H1 (cell line): Measurements from ENCODE around the gene PYGB. TPM values are rescaled to one million over a fixed set of nuclear protein-coding genes. Genes with fewer than 3 reads are reported as not detected.

Experiments
- CTCF ChIA-PET: fragments of 300-600 bp; sonication (Branson Sonifier 250); formaldehyde crosslinking; loops from one replicate; lab custom pipeline; 2021; ENCODE audit not compliant: partially characterized antibody; lab: Charles Lee
- POLR2A ChIA-PET: fragments of 300-600 bp; sonication (Branson Sonifier 250); formaldehyde crosslinking; loops from one replicate; lab custom pipeline; 2021; ENCODE audit warnings: inconsistent platforms; ENCODE audit not compliant: partially characterized antibody; lab: Charles Lee
- DNase-seq, 2 experiments: peaks; one replicate each; pipeline versions ENCODE4 v3.0.0 to v3.0.0-alpha.2; 2010 to 2022; ENCODE audit warnings: low spot score in 2 of 2, low read depth in 1 of 2, mixed read lengths in 1 of 2
- FAIRE-seq: peaks from 2 replicates; lab custom pipeline; 2011; peaks lifted over from hg19 to GRCh38; lab: Jason Lieb, UNC
- H2AFZ ChIP-seq: 2 replicates; pipeline ENCODE4 v1.8.1; 2012; ENCODE audit warnings: low read length, inconsistent platforms
- H2AK5ac ChIP-seq: 2 replicates; pipeline ENCODE4 v1.6.1; 2013; ENCODE audit warnings: low read depth, low read length
- H2BK120ac ChIP-seq: replicated peaks from 2 replicates; pipeline ENCODE3; 2013; ENCODE audit warnings: low read depth, low read length, inconsistent platforms
- H2BK12ac ChIP-seq: 2 replicates; pipeline ENCODE4 v1.6.1; 2013; ENCODE audit warnings: low read depth, low read length
- H2BK15ac ChIP-seq: 2 replicates; pipeline ENCODE4 v1.6.1; 2013; ENCODE audit warnings: low read length
- H2BK20ac ChIP-seq: 2 replicates; pipeline ENCODE4 v1.6.1; 2013; ENCODE audit warnings: low read length
- H2BK5ac ChIP-seq: 2 replicates; pipeline ENCODE4 v1.6.1; 2013; ENCODE audit warnings: low read depth, low read length
- H3K14ac ChIP-seq: 2 replicates; pipeline ENCODE4 v1.6.1; 2013; ENCODE audit warnings: inconsistent platforms; ENCODE audit not compliant: insufficient read length
- H3K18ac ChIP-seq: 2 replicates; pipeline ENCODE4 v1.6.1; 2013; ENCODE audit warnings: low read length; ENCODE audit errors: extremely low read depth
- H3K23ac ChIP-seq: 2 replicates; pipeline ENCODE4 v1.6.1; 2013; ENCODE audit warnings: inconsistent platforms; ENCODE audit not compliant: insufficient read length
- H3K23me2 ChIP-seq: 2 replicates; pipeline ENCODE4 v1.6.1; 2013; ENCODE audit warnings: low read depth, low read length
- H3K27ac ChIP-seq: 2 replicates; pipeline ENCODE4 v1.6.1; 2011; ENCODE audit warnings: low read depth, low read length, inconsistent platforms
- H3K27me3 ChIP-seq, 4 experiments: replicated peaks in 1 of 4; 1 replicate in 1 of 4; 2 replicates in 3 of 4; pipeline versions ENCODE4 v1.6.1 to v1.8.1; 2011 to 2013; ENCODE audit warnings: low read length in 3 of 4, mild to moderate bottlenecking in 3 of 4, inconsistent platforms in 2 of 4, mixed read lengths in 2 of 4, moderate library complexity in 1 of 4; ENCODE audit not compliant: control insufficient read depth in 3 of 4, insufficient read depth in 3 of 4; ENCODE audit errors: extremely low read depth in 1 of 4
- H3K36me3 ChIP-seq, 4 experiments: 2 replicates each; pipeline versions ENCODE4 v1.6.1 to v1.8.1; 2011 to 2013; ENCODE audit warnings: mild to moderate bottlenecking in 4 of 4, low read length in 3 of 4, moderate library complexity in 2 of 4, control low read depth in 1 of 4, inconsistent platforms in 1 of 4; ENCODE audit not compliant: insufficient read depth in 4 of 4, control insufficient read depth in 2 of 4
- H3K4ac ChIP-seq: replicated peaks from 2 replicates; pipeline ENCODE3; 2013; ENCODE audit warnings: low read length, low read depth, mixed read lengths, inconsistent platforms; ENCODE audit not compliant: insufficient read length
- H3K4me1 ChIP-seq, 4 experiments: replicated peaks in 1 of 4; 1 replicate in 1 of 4; 2 replicates in 3 of 4; pipeline versions ENCODE4 v1.6.1 to v1.8.1; 2011 to 2013; ENCODE audit warnings: low read length in 3 of 4, inconsistent platforms in 2 of 4, mixed read lengths in 1 of 4; ENCODE audit not compliant: insufficient read depth in 4 of 4, control insufficient read depth in 3 of 4
- H3K4me2 ChIP-seq, 2 experiments: 2 replicates each; pipeline versions ENCODE4 v1.6.1 to v1.8.1; 2011 to 2013; ENCODE audit warnings: low read depth in 2 of 2, low read length in 2 of 2, control low read depth in 1 of 2, inconsistent platforms in 1 of 2, mild to moderate bottlenecking in 1 of 2; ENCODE audit not compliant: insufficient read depth in 1 of 2
- H3K4me3 ChIP-seq, 4 experiments: fragments of 200-600, 300-600 bp in 1 of 4; sonication (generic), shearing (Covaris generic), sonication (Bioruptor Twin) in 1 of 4; 2 replicates each; pipeline versions ENCODE4 v1.5.1 to v1.8.1; 2011 to 2016; ENCODE audit warnings: low read length in 4 of 4, low read depth in 3 of 4, control low read depth in 2 of 4, inconsistent platforms in 2 of 4, mild to moderate bottlenecking in 2 of 4, mixed read lengths in 1 of 4, moderate library complexity in 1 of 4; ENCODE audit not compliant: insufficient read depth in 2 of 4; ENCODE audit errors: extremely low read depth in 1 of 4
- H3K56ac ChIP-seq: replicated peaks from 2 replicates; pipeline ENCODE3; 2013; ENCODE audit warnings: low read depth, mild to moderate bottlenecking, mixed read lengths, low read length, inconsistent platforms; ENCODE audit not compliant: insufficient read length
- H3K79me1 ChIP-seq: 2 replicates; pipeline ENCODE4 v1.6.1; 2013; ENCODE audit warnings: low read depth, low read length, control low read depth
- H3K79me2 ChIP-seq, 2 experiments: 2 replicates each; pipeline versions ENCODE4 v1.6.1 to v1.8.1; 2012 to 2013; ENCODE audit warnings: low read length in 2 of 2, mild to moderate bottlenecking in 2 of 2, inconsistent platforms in 1 of 2; ENCODE audit not compliant: insufficient read depth in 2 of 2, control insufficient read depth in 1 of 2
- H3K9ac ChIP-seq, 4 experiments: replicated peaks in 1 of 4; 1 replicate in 1 of 4; 2 replicates in 3 of 4; pipeline versions ENCODE4 v1.6.1 to v1.8.1; 2011 to 2013; ENCODE audit warnings: low read depth in 3 of 4, low read length in 3 of 4, control low read depth in 2 of 4, mild to moderate bottlenecking in 2 of 4, moderate library complexity in 2 of 4, inconsistent platforms in 1 of 4; ENCODE audit errors: extremely low read depth in 1 of 4
- H3K9me3 ChIP-seq, 2 experiments: 2 replicates each; pipeline versions ENCODE4 v1.6.1 to v1.8.1; 2012 to 2013; ENCODE audit warnings: mild to moderate bottlenecking in 2 of 2, moderate library complexity in 2 of 2, control low read depth in 1 of 2, inconsistent platforms in 1 of 2, low read depth in 1 of 2, low read length in 1 of 2, mixed read lengths in 1 of 2; ENCODE audit not compliant: insufficient read depth in 2 of 2
- H4K20me1 ChIP-seq, 2 experiments: replicated peaks in 1 of 2; 2 replicates each; pipeline versions ENCODE3 to v1.8.1; 2011 to 2013; ENCODE audit warnings: inconsistent platforms in 2 of 2, low read length in 2 of 2, mild to moderate bottlenecking in 1 of 2; ENCODE audit not compliant: insufficient read depth in 2 of 2, control insufficient read depth in 1 of 2
- H4K5ac ChIP-seq: 2 replicates; pipeline ENCODE4 v1.6.1; 2013; ENCODE audit warnings: low read length, low read depth, mixed read lengths, inconsistent platforms; ENCODE audit not compliant: insufficient read length
- H4K8ac ChIP-seq: 2 replicates; pipeline ENCODE4 v1.8.0; 2013; ENCODE audit warnings: mild to moderate bottlenecking, moderate library complexity, low read length, inconsistent platforms; ENCODE audit not compliant: insufficient read depth; ENCODE audit errors: extremely low read depth
- H4K91ac ChIP-seq: replicated peaks from 2 replicates; pipeline ENCODE3; 2013; ENCODE audit warnings: low read length, mixed read lengths, inconsistent platforms; ENCODE audit not compliant: insufficient read length
- TAF7 ChIP-seq: optimal IDR thresholded peaks from 2 replicates; pipeline ENCODE3; 2011; ENCODE audit warnings: low read depth, mild to moderate bottlenecking, inconsistent platforms, low read length, moderate library complexity, borderline replicate concordance
- WGBS, 2 experiments: shearing (Covaris generic) in 1 of 2; methylation state at CpG; one replicate each; pipeline versions ENCODE4 v1.1.6 to v1.1.7; 2013 to 2015; ENCODE audit warnings: low lambda C conversion rate in 2 of 2, mixed read lengths in 2 of 2, inconsistent platforms in 1 of 2, low coverage in 1 of 2, missing lambda C conversion rate in 1 of 2; ENCODE audit not compliant: insufficient replicate concordance in 2 of 2, insufficient coverage in 1 of 2, insufficient read length in 1 of 2; ENCODE audit errors: extremely low coverage in 1 of 2, missing lambda C conversion rate in 1 of 2; 5-methylcytosine and 5-hydroxymethylcytosine counted together
- polyA plus RNA-seq, 7 experiments: library from polyadenylated mRNA; depleted of rRNA in 3 of 7; stranded (reverse) in 5 of 7; unstranded in 2 of 7; fragments of >200 nt in 5 of 7; fragments of 200-250 nt in 2 of 7; gene quantifications; 1 replicate in 5 of 7; 2 replicates in 1 of 7; 4 replicates in 1 of 7; pipeline versions ENCODE4 v1.2.1 to v1.2.3, GENCODE V29; 2011 to 2013; ENCODE audit warnings: missing spikeins in 2 of 7, mixed read lengths in 2 of 7
- total RNA-seq: library from RNA; stranded (reverse); fragmentation: NEBNext Ultra II Directional; extraction: Animal tissue kit (Norgen Biotek cat#: 25700); gene quantifications from 2 replicates; pipeline ENCODE4 v1.2.1, GENCODE V29; 2021

The PYGB gene
- total and polyA plus RNA-seq, 2 of the 8 experiments (the other 6 are each of a cell fraction or from before 2014, with no cell fraction given), result 26.6 to 56.0 TPM

GRCh38 chr20:25317351-25318075 is 69.6 kb downstream of the PYGB start:
- no peak overlapping the region for H3K23ac ChIP-seq
- no peak overlapping the region for H2AK5ac ChIP-seq
- no peak for FAIRE-seq
- WGBS, 2 experiments, result 93% methylated on average over 17 of the region's 17 CpGs; no CpG with 5 or more reads in 1 of the 2 experiments
- no peak overlapping the region for H3K27ac ChIP-seq
- ChIA-PET POLR2A (interaction anchor here (1.4 kb wide), 1 partner anchor 92 kb away, joined by 3 read pairs; no protein-coding TSS in a partner anchor), CTCF (interaction anchor here (0.7 to 5.5 kb wide), 4 partner anchors 22 to 152 kb away, joined by 3 to 42 read pairs (median 6); no protein-coding TSS in a partner anchor)
- no peak overlapping the region for H3K18ac ChIP-seq
- no peak overlapping the region for H3K56ac ChIP-seq
- H3K79me1 ChIP-seq, result peaks cover 5% of the 10 kb centered on the region
- no peak overlapping the region for H2BK12ac ChIP-seq
- peak overlapping the region; percentile 5; the same call in 1 of the 2 replicates for H2BK5ac ChIP-seq
- H3K36me3 ChIP-seq, result peaks cover 0 to 7% (median 5%) of the 10 kb centered on the region in 4 experiments; a peak in 3 of 8 replicates
- DNase-seq, result no peak
- no peak overlapping the region for H4K5ac ChIP-seq
- H2BK120ac ChIP-seq, result no peak overlapping the region
- no peak overlapping the region for H2AFZ ChIP-seq
- no peak overlapping the region for H3K14ac ChIP-seq
- TF ChIP-seq TAF7, result no peak
- H3K4me2 ChIP-seq, result no peak overlapping the region
- H2BK15ac ChIP-seq, result no peak overlapping the region
- no peak overlapping the region for H3K9ac ChIP-seq
- H3K79me2 ChIP-seq, result peaks cover 0 to 8% of the 10 kb centered on the region in 2 experiments; a peak in 1 of 4 replicates
- peaks cover 0 to 14% of the 10 kb centered on the region in 2 experiments for H4K20me1 ChIP-seq
- no peak overlapping the region for H4K8ac ChIP-seq
- no peaks in the 10 kb centered on the region for H3K27me3 ChIP-seq
- no peaks in the 10 kb centered on the region for H3K9me3 ChIP-seq
- H3K4me3 ChIP-seq, result no peak overlapping the region
- H4K91ac ChIP-seq, result no peak overlapping the region
- H3K4ac ChIP-seq, result no peak overlapping the region
- no peak overlapping the region for H2BK20ac ChIP-seq
- H3K4me1 ChIP-seq, result no peaks in the 10 kb centered on the region
- no peaks in the 10 kb centered on the region for H3K23me2 ChIP-seq
